ENCODE results near the gene JARID2.

The JARID2 gene

GRCh38 chr6:15516378-15516777, 270.5 kb downstream of the JARID2 start:
- Histone ChIP-seq H2BK5ac (ENCODE audit: low read depth, low read length, poor library complexity, severe bottlenecking) (no peak overlapping the region), H3K36me3 (ENCODE audit: control insufficient read depth in 1 of 2, insufficient read depth in 2 of 2, low read depth in 1 of 2, low read length in 2 of 2) (peaks cover 71 to 97% of the 10 kb centered on the region in 2 experiments), H2BK120ac (ENCODE audit: low read depth, low read length) (no peak overlapping the region), H2AFZ (ENCODE audit: low read depth, low read length) (no peak overlapping the region), H3K27me3 (ENCODE audit: control insufficient read depth in 1 of 2, insufficient read depth in 1 of 2, low read length in 2 of 2) (no peaks in the 10 kb centered on the region), H2BK15ac (ENCODE audit: low read depth, poor library complexity, severe bottlenecking) (no peak overlapping the region), H3K4me1 (ENCODE audit: control insufficient read depth, insufficient read depth, low read depth, low read length) (peaks cover 23% of the 10 kb centered on the region), H3K9me3 (ENCODE audit: control insufficient read depth, low read length) (no peaks in the 10 kb centered on the region), H3K14ac (ENCODE audit: low read length in 2 of 2) (no peak overlapping the region), H3K4me3 (ENCODE audit: insufficient read depth in 1 of 2, low read depth in 1 of 2, low read length in 2 of 2) (no peak overlapping the region), H3K79me1 (replicated peaks; ENCODE audit: low read length, poor library complexity, severe bottlenecking) (peaks cover 31% of the 10 kb centered on the region), H3K4ac (ENCODE audit: low read depth in 1 of 2, low read length in 2 of 2) (no peak overlapping the region), H4K8ac (ENCODE audit: low read length) (no peak overlapping the region), H3K27ac (ENCODE audit: low read length, poor library complexity, severe bottlenecking) (no peak overlapping the region), H4K91ac (ENCODE audit: low read length) (no peak overlapping the region), H3K23ac (ENCODE audit: low read length in 2 of 2) (no peak overlapping the region), H2AK5ac (ENCODE audit: low read length, severe bottlenecking) (no peak overlapping the region), H3K4me2 (ENCODE audit: low read length, poor library complexity, severe bottlenecking) (no peak overlapping the region), H3K9ac (ENCODE audit: low read length) (no peak overlapping the region), H2BK12ac (ENCODE audit: low read length in 2 of 2) (no peak overlapping the region), H3K18ac (ENCODE audit: low read depth in 1 of 2, low read length in 2 of 2) (no peak overlapping the region)
- DNase-seq, result no peak
- WGBS, result over 99% methylated on average over 12 of the region's 13 CpGs

- Histone ChIP-seq H3K36me3 (ENCODE audit: control insufficient read depth in 1 of 2, insufficient read depth in 2 of 2, low read depth in 1 of 2, low read length in 2 of 2) (peaks cover 66 to 97% of the 10 kb centered on the region in 2 experiments), H3K4me3 (ENCODE audit: insufficient read depth in 1 of 2, low read depth in 1 of 2, low read length in 2 of 2) (peak overlapping the region in 1 of 2 experiments; percentile 17), H3K14ac (ENCODE audit: low read length in 2 of 2) (no peak overlapping the region), H4K8ac (ENCODE audit: low read length) (peak overlapping the region; percentile 55), H3K9ac (ENCODE audit: low read length) (no peak overlapping the region), H2BK120ac (ENCODE audit: low read depth, low read length) (no peak overlapping the region), H4K91ac (ENCODE audit: low read length) (peak overlapping the region; percentile 56), H2BK12ac (ENCODE audit: low read length in 2 of 2) (no peak overlapping the region), H3K9me3 (ENCODE audit: control insufficient read depth, low read length) (no peaks in the 10 kb centered on the region), H3K23ac (ENCODE audit: low read length in 2 of 2) (no peak overlapping the region), H2AK5ac (ENCODE audit: low read length, severe bottlenecking) (peak overlapping the region; percentile 46), H2AFZ (ENCODE audit: low read depth, low read length) (no peak overlapping the region), H2BK5ac (ENCODE audit: low read depth, low read length, poor library complexity, severe bottlenecking) (no peak overlapping the region), H3K4me2 (ENCODE audit: low read length, poor library complexity, severe bottlenecking) (no peak overlapping the region), H3K18ac (ENCODE audit: low read depth in 1 of 2, low read length in 2 of 2) (no peak overlapping the region), H3K27me3 (ENCODE audit: control insufficient read depth in 1 of 2, insufficient read depth in 1 of 2, low read length in 2 of 2) (no peaks in the 10 kb centered on the region), H3K4me1 (ENCODE audit: control insufficient read depth, insufficient read depth, low read depth, low read length) (peaks cover 25% of the 10 kb centered on the region), H3K4ac (ENCODE audit: low read depth in 1 of 2, low read length in 2 of 2) (no peak overlapping the region), H3K27ac (ENCODE audit: low read length, poor library complexity, severe bottlenecking) (no peak overlapping the region), H3K79me1 (replicated peaks; ENCODE audit: low read length, poor library complexity, severe bottlenecking) (peaks cover 27% of the 10 kb centered on the region), H2BK15ac (ENCODE audit: low read depth, poor library complexity, severe bottlenecking) (peak overlapping the region; percentile 0)
- no peak for DNase-seq
- WGBS, result 98% methylated on average over 29 of the region's 29 CpGs
Observed at GRCh38 chr6:15516923-15517560, 271.2 kb downstream of the JARID2 start.

- Histone ChIP-seq H2BK15ac (ENCODE audit: low read depth, poor library complexity, severe bottlenecking) (no peak overlapping the region), H3K4me3 (ENCODE audit: insufficient read depth in 1 of 2, low read depth in 1 of 2, low read length in 2 of 2) (no peak overlapping the region), H3K9ac (ENCODE audit: low read length) (no peak overlapping the region), H4K8ac (ENCODE audit: low read length) (no peak overlapping the region), H3K18ac (ENCODE audit: low read depth in 1 of 2, low read length in 2 of 2) (no peak overlapping the region), H3K14ac (ENCODE audit: low read length in 2 of 2) (no peak overlapping the region), H3K4ac (ENCODE audit: low read depth in 1 of 2, low read length in 2 of 2) (no peak overlapping the region), H3K36me3 (ENCODE audit: control insufficient read depth in 1 of 2, insufficient read depth in 2 of 2, low read depth in 1 of 2, low read length in 2 of 2) (peaks cover 67 to 97% of the 10 kb centered on the region in 2 experiments), H2AFZ (ENCODE audit: low read depth, low read length) (no peak overlapping the region), H2AK5ac (ENCODE audit: low read length, severe bottlenecking) (no peak overlapping the region), H3K9me3 (ENCODE audit: control insufficient read depth, low read length) (no peaks in the 10 kb centered on the region), H3K27me3 (ENCODE audit: control insufficient read depth in 1 of 2, insufficient read depth in 1 of 2, low read length in 2 of 2) (no peaks in the 10 kb centered on the region), H3K23ac (ENCODE audit: low read length in 2 of 2) (no peak overlapping the region), H3K79me1 (replicated peaks; ENCODE audit: low read length, poor library complexity, severe bottlenecking) (peaks cover 25% of the 10 kb centered on the region), H2BK12ac (ENCODE audit: low read length in 2 of 2) (no peak overlapping the region), H3K4me1 (ENCODE audit: control insufficient read depth, insufficient read depth, low read depth, low read length) (peaks cover 29% of the 10 kb centered on the region), H2BK120ac (ENCODE audit: low read depth, low read length) (no peak overlapping the region), H4K91ac (ENCODE audit: low read length) (no peak overlapping the region), H3K27ac (ENCODE audit: low read length, poor library complexity, severe bottlenecking) (no peak overlapping the region), H2BK5ac (ENCODE audit: low read depth, low read length, poor library complexity, severe bottlenecking) (no peak overlapping the region), H3K4me2 (ENCODE audit: low read length, poor library complexity, severe bottlenecking) (no peak overlapping the region)
- WGBS, result 96% methylated on average over 11 of the region's 11 CpGs
- no peak for DNase-seq
Observed at GRCh38 chr6:15517600-15517999, 271.7 kb downstream of the JARID2 start.

GRCh38 chr6:15518057-15518456, 272.2 kb downstream of the JARID2 start:
- Histone ChIP-seq H3K9ac (ENCODE audit: low read length) (no peak overlapping the region), H3K27me3 (ENCODE audit: control insufficient read depth in 1 of 2, insufficient read depth in 1 of 2, low read length in 2 of 2) (no peaks in the 10 kb centered on the region), H4K8ac (ENCODE audit: low read length) (no peak overlapping the region), H3K14ac (ENCODE audit: low read length in 2 of 2) (no peak overlapping the region), H2AFZ (ENCODE audit: low read depth, low read length) (no peak overlapping the region), H3K4ac (ENCODE audit: low read depth in 1 of 2, low read length in 2 of 2) (no peak overlapping the region), H3K4me3 (ENCODE audit: insufficient read depth in 1 of 2, low read depth in 1 of 2, low read length in 2 of 2) (no peak overlapping the region), H2BK120ac (ENCODE audit: low read depth, low read length) (no peak overlapping the region), H3K23ac (ENCODE audit: low read length in 2 of 2) (no peak overlapping the region), H2BK5ac (ENCODE audit: low read depth, low read length, poor library complexity, severe bottlenecking) (no peak overlapping the region), H2BK15ac (ENCODE audit: low read depth, poor library complexity, severe bottlenecking) (no peak overlapping the region), H3K4me1 (ENCODE audit: control insufficient read depth, insufficient read depth, low read depth, low read length) (peaks cover 32% of the 10 kb centered on the region), H3K36me3 (ENCODE audit: control insufficient read depth in 1 of 2, insufficient read depth in 2 of 2, low read depth in 1 of 2, low read length in 2 of 2) (peaks cover 67 to 97% of the 10 kb centered on the region in 2 experiments), H3K79me1 (replicated peaks; ENCODE audit: low read length, poor library complexity, severe bottlenecking) (peaks cover 25% of the 10 kb centered on the region), H3K27ac (ENCODE audit: low read length, poor library complexity, severe bottlenecking) (no peak overlapping the region), H2AK5ac (ENCODE audit: low read length, severe bottlenecking) (no peak overlapping the region), H2BK12ac (ENCODE audit: low read length in 2 of 2) (no peak overlapping the region), H3K4me2 (ENCODE audit: low read length, poor library complexity, severe bottlenecking) (no peak overlapping the region), H3K18ac (ENCODE audit: low read depth in 1 of 2, low read length in 2 of 2) (no peak overlapping the region), H3K9me3 (ENCODE audit: control insufficient read depth, low read length) (no peaks in the 10 kb centered on the region), H4K91ac (ENCODE audit: low read length) (no peak overlapping the region)
- DNase-seq, result no peak
- WGBS, result 97% methylated on average over 9 of the region's 9 CpGs

Data from mesenchymal stem cell (in vitro differentiated cells and primary cell).